ENCODE data around the gene FRMD4A. TPM values are rescaled to one million over a fixed set of nuclear protein-coding genes. Genes with fewer than 3 reads are reported as not detected.
"Not testable (repeated sequence)": the region's sequence is repeated elsewhere in the genome, so short reads cannot be mapped to it uniquely, and the experiment has no call there.

The FRMD4A gene
- total RNA-seq, 2 experiments from 2014 or later, result 0.82 to 0.94 TPM

DNA sequence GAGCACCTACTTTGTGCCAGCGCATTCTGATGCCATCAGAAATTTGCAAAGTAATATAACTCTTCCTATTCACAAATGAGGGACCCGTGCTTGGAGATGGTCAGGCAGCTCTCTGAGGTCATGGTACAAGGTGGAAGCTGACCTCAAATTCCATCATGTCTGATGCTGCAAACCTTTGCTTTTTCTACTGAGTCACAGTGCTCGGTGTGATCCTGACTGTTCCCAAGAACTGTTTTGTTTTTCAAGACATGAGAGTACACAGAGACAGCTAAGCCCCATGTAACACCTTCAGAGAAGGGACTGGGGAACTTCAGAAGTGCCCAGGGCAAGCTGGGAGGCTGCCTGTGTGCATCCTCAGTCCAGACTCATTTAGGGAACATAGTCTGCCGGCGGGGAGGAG, 111.3 kb downstream of the FRMD4A start:
- ATAC-seq, result no peak

DNA sequence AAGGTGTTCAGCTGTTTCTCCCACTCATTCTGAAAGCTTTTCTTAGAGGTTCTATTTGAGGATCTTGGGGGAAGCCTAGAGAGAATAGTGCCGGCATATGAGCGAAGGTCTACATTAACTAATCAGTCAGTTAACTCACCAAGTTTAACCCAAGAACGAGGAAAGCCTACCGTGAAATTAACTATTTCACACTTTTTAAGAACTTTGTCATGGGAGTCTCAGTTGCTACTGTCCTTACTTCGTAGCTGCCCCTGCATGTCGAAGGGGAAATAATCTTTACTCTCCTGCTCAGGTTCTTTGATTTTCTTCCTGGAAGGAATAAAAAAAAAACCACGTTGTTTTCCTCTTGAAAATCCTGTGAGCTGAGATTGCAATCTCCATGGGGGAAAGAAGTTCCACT, 115.1 kb downstream of the FRMD4A start:
- Mint-ChIP-seq H3K27me3 (ENCODE audit: low read depth) (peaks cover 8% of the 10 kb centered on the region), H3K4me3 (no peak overlapping the region), H3K27ac (no peak overlapping the region), H3K9me3 (ENCODE audit: insufficient read depth) (no peaks in the 10 kb centered on the region), H3K4me1 (ENCODE audit: low read depth) (no peaks in the 10 kb centered on the region), H3K36me3 (ENCODE audit: low read depth) (no peaks in the 10 kb centered on the region)
- ChIA-PET CTCF (interaction anchor here (1.2 kb wide), 1 partner anchor 19 kb away, joined by 3 read pairs; no protein-coding TSS in a partner anchor), POLR2A (no interaction called here)
- ATAC-seq, result no peak
- no peak for DNase-seq

More for the DNA sequence above, 111.3 kb downstream of the FRMD4A start:
- ChIA-PET CTCF (no interaction called here), POLR2A (no interaction called here)
- DNase-seq, result no peak
- Mint-ChIP-seq H3K4me1 (ENCODE audit: low read depth) (no peaks in the 10 kb centered on the region), H3K4me3 (no peak overlapping the region), H3K9me3 (ENCODE audit: insufficient read depth) (no peaks in the 10 kb centered on the region), H3K27me3 (ENCODE audit: low read depth) (peaks cover 8% of the 10 kb centered on the region), H3K27ac (no peak overlapping the region), H3K36me3 (ENCODE audit: low read depth) (no peaks in the 10 kb centered on the region)

DNA sequence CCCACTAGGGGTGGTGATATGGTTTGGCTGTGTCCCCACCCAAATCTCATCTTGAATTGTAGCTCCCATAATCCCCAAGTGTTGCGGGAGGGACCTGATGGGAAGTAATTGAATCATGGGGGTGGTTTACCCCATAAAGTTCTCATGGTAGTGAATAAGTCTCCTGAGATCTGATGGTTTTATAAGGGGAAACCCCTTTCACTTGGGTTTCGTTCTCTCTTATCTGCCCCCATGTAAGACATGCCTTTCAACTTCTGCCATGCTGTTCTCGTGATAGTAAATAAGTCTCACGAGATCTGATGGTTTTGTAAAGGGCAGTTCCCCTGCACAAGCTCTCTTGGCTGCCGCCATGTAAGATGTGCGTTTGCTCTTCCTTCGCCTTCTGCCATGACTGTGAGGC, 117.0 kb downstream of the FRMD4A start:
- H3K27me3 Mint-ChIP-seq (ENCODE audit: low read depth); ATAC-seq; H3K27ac Mint-ChIP-seq; H3K4me1 Mint-ChIP-seq (ENCODE audit: low read depth); H3K9me3 Mint-ChIP-seq (ENCODE audit: insufficient read depth); H3K4me3 Mint-ChIP-seq; DNase-seq; H3K36me3 Mint-ChIP-seq (ENCODE audit: low read depth); POLR2A ChIA-PET: not testable (repeated sequence)
- CTCF ChIA-PET, result interaction anchor here (1.3 kb wide), 1 partner anchor 17 kb away, joined by 3 read pairs; no protein-coding TSS in a partner anchor

GRCh38 chr10:14211610-14212009, 119.1 kb downstream of the FRMD4A start:
- Mint-ChIP-seq H3K27me3 (ENCODE audit: low read depth) (peaks cover 5% of the 10 kb centered on the region), H3K9me3 (ENCODE audit: insufficient read depth) (no peaks in the 10 kb centered on the region), H3K27ac (no peak overlapping the region), H3K4me3 (no peak overlapping the region), H3K36me3 (ENCODE audit: low read depth) (no peaks in the 10 kb centered on the region), H3K4me1 (ENCODE audit: low read depth) (no peaks in the 10 kb centered on the region)
- POLR2A ChIA-PET, result no interaction called here
- DNase-seq (no peak), ATAC-seq (no peak)
- CTCF ChIA-PET, result interaction anchor here (0.9 to 2.3 kb wide), 2 partner anchors 11 to 15 kb away, joined by 3 to 8 read pairs; no protein-coding TSS in a partner anchor

GRCh38 chr10:14208231-14208630, 122.5 kb downstream of the FRMD4A start:
- H3K9me3 Mint-ChIP-seq (ENCODE audit: insufficient read depth), result no peaks in the 10 kb centered on the region
- H3K4me1 Mint-ChIP-seq (ENCODE audit: low read depth), result no peaks in the 10 kb centered on the region
- POLR2A ChIA-PET, result no interaction called here
- DNase-seq (no peak), ATAC-seq (no peak)
- H3K27me3 Mint-ChIP-seq (ENCODE audit: low read depth), result peaks cover 7% of the 10 kb centered on the region
- no peaks in the 10 kb centered on the region for H3K36me3 Mint-ChIP-seq (ENCODE audit: low read depth)
- no peak overlapping the region for H3K27ac Mint-ChIP-seq
- CTCF ChIA-PET, result no interaction called here
- no peak overlapping the region for H3K4me3 Mint-ChIP-seq

- H3K27ac Mint-ChIP-seq, result no peak overlapping the region
- DNase-seq, result no peak
- H3K27me3 Mint-ChIP-seq (ENCODE audit: low read depth), result peaks cover 5% of the 10 kb centered on the region
These were observed 125.5 kb downstream of the FRMD4A start for GRCh38 chr10:14205233-14205632.

GRCh38 chr10:14200698-14201544, 129.8 kb downstream of the FRMD4A start:
- no peak overlapping the region for H3K27ac Mint-ChIP-seq
- POLR2A ChIA-PET, result no interaction called here
- no peaks in the 10 kb centered on the region for H3K36me3 Mint-ChIP-seq (ENCODE audit: low read depth)
- CTCF ChIA-PET, result interaction anchor here (0.8 to 2.0 kb wide), 7 partner anchors 9 to 905 kb away, joined by 3 to 10 read pairs (median 3); no protein-coding TSS in a partner anchor
- H3K9me3 Mint-ChIP-seq (ENCODE audit: insufficient read depth), result no peaks in the 10 kb centered on the region
- no peak overlapping the region for H3K4me3 Mint-ChIP-seq
- peaks cover 18% of the 10 kb centered on the region for H3K27me3 Mint-ChIP-seq (ENCODE audit: low read depth)
- DNase-seq, result no peak
- no peak for ATAC-seq
- H3K4me1 Mint-ChIP-seq (ENCODE audit: low read depth), result no peaks in the 10 kb centered on the region

More at GRCh38 chr10:14205233-14205632, 125.5 kb downstream of the FRMD4A start:
- POLR2A ChIA-PET, result interaction anchor here (0.5 kb wide), 1 partner anchor 12 kb away, joined by 4 read pairs; no protein-coding TSS in a partner anchor
- no peak for ATAC-seq
- H3K36me3 Mint-ChIP-seq (ENCODE audit: low read depth), result no peaks in the 10 kb centered on the region
- no peak overlapping the region for H3K4me3 Mint-ChIP-seq
- H3K4me1 Mint-ChIP-seq (ENCODE audit: low read depth), result no peaks in the 10 kb centered on the region
- no peaks in the 10 kb centered on the region for H3K9me3 Mint-ChIP-seq (ENCODE audit: insufficient read depth)
- CTCF ChIA-PET, result interaction anchor here (0.8 kb wide), 1 partner anchor 8 kb away, joined by 5 read pairs; no protein-coding TSS in a partner anchor

- not testable (repeated sequence) for H3K9me3 Mint-ChIP-seq (ENCODE audit: insufficient read depth); H3K4me3 Mint-ChIP-seq; ATAC-seq; DNase-seq; H3K27ac Mint-ChIP-seq; H3K36me3 Mint-ChIP-seq (ENCODE audit: low read depth); H3K4me1 Mint-ChIP-seq (ENCODE audit: low read depth)
- CTCF ChIA-PET, result interaction anchor here (0.7 to 5.0 kb wide), 5 partner anchors 9 to 344 kb away, joined by 3 to 71 read pairs (median 4); no protein-coding TSS in a partner anchor
- peaks cover 23% of the 10 kb centered on the region for H3K27me3 Mint-ChIP-seq (ENCODE audit: low read depth)
- POLR2A ChIA-PET, result interaction anchor here (0.6 to 1.0 kb wide), 3 partner anchors 13 to 275 kb away, joined by 3 to 4 read pairs (median 4); no protein-coding TSS in a partner anchor
These were observed 131.6 kb downstream of the FRMD4A start for GRCh38 chr10:14199098-14199497.

DNA sequence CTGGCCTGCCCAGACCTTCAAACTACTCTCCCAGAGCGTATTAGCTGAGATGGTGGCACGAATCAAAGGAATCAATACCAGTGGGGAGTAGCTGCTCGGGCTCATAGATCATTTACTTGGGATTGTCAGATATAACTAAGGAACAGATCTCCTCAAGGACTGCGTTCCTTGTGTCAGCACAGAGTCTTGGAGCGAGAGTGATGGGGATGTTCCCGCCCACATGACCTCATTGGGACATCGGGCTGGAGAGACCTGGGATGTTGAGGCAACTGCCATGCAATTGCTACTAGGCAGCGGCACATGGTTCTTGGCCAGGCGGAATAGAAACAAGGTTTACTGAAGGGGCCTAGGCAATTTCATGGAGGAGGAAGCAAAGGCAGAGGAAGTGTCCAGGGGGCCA, 132.6 kb downstream of the FRMD4A start:
- ATAC-seq (no peak), DNase-seq (no peak)
- Mint-ChIP-seq H3K36me3 (ENCODE audit: low read depth) (no peaks in the 10 kb centered on the region), H3K4me3 (no peak overlapping the region), H3K4me1 (ENCODE audit: low read depth) (no peaks in the 10 kb centered on the region), H3K27ac (no peak overlapping the region), H3K27me3 (ENCODE audit: low read depth) (peaks cover 30% of the 10 kb centered on the region), H3K9me3 (ENCODE audit: insufficient read depth) (no peaks in the 10 kb centered on the region)
- ChIA-PET POLR2A (no interaction called here), CTCF (interaction anchor here (0.8 to 5.0 kb wide), 5 partner anchors 12 to 345 kb away, joined by 3 to 71 read pairs (median 4); no protein-coding TSS in a partner anchor)

- Mint-ChIP-seq H3K4me3 (no peak overlapping the region), H3K9me3 (ENCODE audit: insufficient read depth) (no peaks in the 10 kb centered on the region), H3K27me3 (ENCODE audit: low read depth) (peaks cover 43% of the 10 kb centered on the region), H3K4me1 (ENCODE audit: low read depth) (no peaks in the 10 kb centered on the region), H3K27ac (no peak overlapping the region), H3K36me3 (ENCODE audit: low read depth) (no peaks in the 10 kb centered on the region)
- no peak for DNase-seq
- ATAC-seq, result no peak
- CTCF ChIA-PET, result interaction anchor here (0.9 to 5.0 kb wide), 8 partner anchors 10 to 627 kb away, joined by 3 to 71 read pairs (median 4); no protein-coding TSS in a partner anchor
- POLR2A ChIA-PET, result interaction anchor here (2.9 kb wide), 1 partner anchor 11 kb away, joined by 18 read pairs; no protein-coding TSS in a partner anchor
These were observed 134.6 kb downstream of the FRMD4A start for GRCh38 chr10:14196113-14196512.

GRCh38 chr10:14195433-14195832, 135.3 kb downstream of the FRMD4A start:
- H3K27me3 Mint-ChIP-seq (ENCODE audit: low read depth), result peaks cover 47% of the 10 kb centered on the region
- CTCF ChIA-PET, result interaction anchor here (0.9 to 5.0 kb wide), 6 partner anchors 9 to 628 kb away, joined by 3 to 71 read pairs (median 4); no protein-coding TSS in a partner anchor

GRCh38 chr10:14192746-14193145, 138.0 kb downstream of the FRMD4A start:
- DNase-seq (no peak), ATAC-seq (no peak)
- Mint-ChIP-seq H3K4me1 (ENCODE audit: low read depth) (no peaks in the 10 kb centered on the region), H3K36me3 (ENCODE audit: low read depth) (no peaks in the 10 kb centered on the region), H3K27ac (no peak overlapping the region), H3K4me3 (no peak overlapping the region), H3K9me3 (ENCODE audit: insufficient read depth) (no peaks in the 10 kb centered on the region), H3K27me3 (ENCODE audit: low read depth) (peaks cover 47% of the 10 kb centered on the region)
- POLR2A ChIA-PET, result no interaction called here
- CTCF ChIA-PET, result interaction anchor here (1.3 kb wide), 1 partner anchor 350 kb away, joined by 3 read pairs; no protein-coding TSS in a partner anchor

More at GRCh38 chr10:14195433-14195832, 135.3 kb downstream of the FRMD4A start:
- H3K4me1 Mint-ChIP-seq (ENCODE audit: low read depth), result no peaks in the 10 kb centered on the region
- H3K27ac Mint-ChIP-seq, result no peak overlapping the region
- POLR2A ChIA-PET, result interaction anchor here (2.9 kb wide), 1 partner anchor 10 kb away, joined by 18 read pairs; no protein-coding TSS in a partner anchor
- ATAC-seq (no peak), DNase-seq (no peak)
- H3K9me3 Mint-ChIP-seq (ENCODE audit: insufficient read depth), result no peaks in the 10 kb centered on the region
- no peak overlapping the region for H3K4me3 Mint-ChIP-seq
- H3K36me3 Mint-ChIP-seq (ENCODE audit: low read depth), result no peaks in the 10 kb centered on the region

Measured in activated CD8-positive, alpha-beta T cell treated with anti-CD3 and anti-CD28 coated beads, Interleukin-2, amount 10 ng/mL, durations not matched to agents 7 days and 5 days (primary cell).